A172 (cell line): Measurements from ENCODE around the gene S100P. TPM values are rescaled to one million over a fixed set of nuclear protein-coding genes. Genes with fewer than 3 reads are reported as not detected.
A peak's percentile ranks its signal among the peaks of the same experiment; 100 is the strongest.

Experiments used
- DNase-seq: peaks from one replicate; pipeline ENCODE4 v3.0.0-alpha.2; 2015; ENCODE audit warnings: low spot score
- total RNA-seq: library from RNA; depleted of rRNA; stranded (reverse); fragments of >200 nt; shearing (Covaris generic); gene quantifications from 2 replicates; pipeline ENCODE4 v1.2.3, GENCODE V29; 2014

The S100P gene
- total RNA-seq, 1 experiment from 2014 or later, result not detected

DNA sequence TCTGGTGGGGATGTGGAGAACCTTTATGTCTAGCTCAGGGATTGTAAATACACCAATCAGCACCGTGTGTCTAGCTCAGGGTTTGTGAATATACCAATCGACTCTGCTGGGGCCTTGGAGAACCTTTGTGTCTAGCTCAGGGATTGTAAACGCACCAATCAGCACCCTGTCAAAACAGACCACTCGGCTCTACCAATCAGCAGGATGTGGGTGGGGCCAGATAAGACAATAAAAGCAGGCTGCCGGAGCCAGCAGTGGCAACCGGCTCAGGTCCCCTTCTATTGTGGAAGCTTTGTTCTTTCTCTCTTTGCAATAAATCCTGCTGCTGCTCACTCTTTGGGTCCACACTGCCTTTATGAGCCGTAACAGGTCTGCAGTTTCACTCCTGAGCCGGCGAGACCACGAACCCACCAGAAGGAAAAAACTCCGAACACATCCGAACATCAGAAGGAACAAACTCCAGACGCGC is 20.5 kb upstream of the S100P start:
- peak; percentile 29 for DNase-seq

DNA sequence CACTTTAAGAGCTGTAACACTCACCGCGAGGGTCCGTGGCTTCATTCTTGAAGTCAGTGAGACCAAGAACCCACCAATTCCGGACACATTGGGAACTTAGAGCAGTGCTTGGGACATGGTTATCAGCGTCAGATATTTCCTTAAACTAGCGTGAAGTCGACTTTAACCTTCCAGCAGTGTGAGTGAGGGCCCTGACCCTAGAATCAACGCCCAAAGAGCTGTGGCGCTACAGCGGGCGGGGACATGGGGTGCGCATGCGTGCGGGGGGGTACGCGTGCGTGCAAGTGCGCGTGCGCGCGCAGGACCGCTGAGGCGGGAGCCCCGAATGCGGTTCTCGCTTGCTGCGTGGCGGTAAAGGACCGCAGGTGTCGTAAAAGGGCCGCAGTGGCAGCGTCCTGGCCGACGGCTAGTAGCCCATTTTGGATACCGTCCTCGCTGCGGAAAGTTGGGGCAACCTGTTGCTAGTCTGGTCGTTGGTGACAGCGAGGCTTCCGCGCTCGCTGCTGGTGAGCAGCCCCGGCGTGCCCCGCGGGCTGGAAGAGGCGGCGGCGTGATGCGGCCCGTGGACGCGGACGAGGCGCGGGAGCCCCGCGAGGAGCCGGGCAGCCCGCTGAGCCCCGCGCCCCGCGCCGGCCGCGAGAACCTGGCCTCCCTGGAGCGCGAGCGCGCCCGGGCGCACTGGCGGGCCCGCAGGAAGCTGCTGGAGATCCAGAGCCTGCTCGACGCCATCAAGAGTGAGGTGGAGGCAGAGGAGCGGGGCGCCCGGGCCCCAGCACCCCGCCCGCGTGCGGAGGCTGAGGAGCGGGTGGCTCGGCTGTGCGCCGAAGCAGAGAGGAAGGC is 19.8 kb upstream of the S100P start:
- DNase-seq, result peak; percentile 85

DNA sequence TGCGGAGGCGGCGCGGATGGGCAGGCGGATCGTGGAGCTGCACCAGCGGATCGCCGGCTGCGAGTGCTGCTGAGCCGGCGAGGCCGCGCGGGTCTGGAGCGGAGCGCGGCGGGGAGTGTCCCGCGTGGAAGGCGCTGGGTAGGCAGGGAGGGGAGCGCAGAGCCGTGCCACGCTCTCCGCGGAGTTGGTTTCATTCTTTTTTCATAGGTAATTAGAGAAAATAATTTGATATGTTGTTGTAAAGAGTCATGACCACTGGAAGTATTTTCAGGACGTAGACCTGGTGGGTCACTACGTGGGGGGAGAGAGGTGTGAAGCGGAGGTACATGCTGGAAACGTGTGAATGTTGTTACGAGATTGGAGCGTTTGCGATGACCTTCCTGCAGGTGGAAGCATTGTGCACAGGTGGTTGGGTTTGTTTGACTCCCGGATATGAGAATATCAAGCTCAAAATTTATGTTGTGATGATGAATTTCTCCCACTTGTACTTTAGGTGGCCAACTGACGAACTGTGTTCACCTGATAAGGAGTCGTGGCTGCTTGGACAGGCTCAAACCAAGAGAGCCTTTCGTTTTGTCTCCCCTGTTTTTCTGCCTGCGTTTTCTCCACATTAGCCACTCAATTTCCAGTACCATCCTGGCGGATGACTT is 19.1 kb upstream of the S100P start:
- peak; percentile 54 for DNase-seq

DNA sequence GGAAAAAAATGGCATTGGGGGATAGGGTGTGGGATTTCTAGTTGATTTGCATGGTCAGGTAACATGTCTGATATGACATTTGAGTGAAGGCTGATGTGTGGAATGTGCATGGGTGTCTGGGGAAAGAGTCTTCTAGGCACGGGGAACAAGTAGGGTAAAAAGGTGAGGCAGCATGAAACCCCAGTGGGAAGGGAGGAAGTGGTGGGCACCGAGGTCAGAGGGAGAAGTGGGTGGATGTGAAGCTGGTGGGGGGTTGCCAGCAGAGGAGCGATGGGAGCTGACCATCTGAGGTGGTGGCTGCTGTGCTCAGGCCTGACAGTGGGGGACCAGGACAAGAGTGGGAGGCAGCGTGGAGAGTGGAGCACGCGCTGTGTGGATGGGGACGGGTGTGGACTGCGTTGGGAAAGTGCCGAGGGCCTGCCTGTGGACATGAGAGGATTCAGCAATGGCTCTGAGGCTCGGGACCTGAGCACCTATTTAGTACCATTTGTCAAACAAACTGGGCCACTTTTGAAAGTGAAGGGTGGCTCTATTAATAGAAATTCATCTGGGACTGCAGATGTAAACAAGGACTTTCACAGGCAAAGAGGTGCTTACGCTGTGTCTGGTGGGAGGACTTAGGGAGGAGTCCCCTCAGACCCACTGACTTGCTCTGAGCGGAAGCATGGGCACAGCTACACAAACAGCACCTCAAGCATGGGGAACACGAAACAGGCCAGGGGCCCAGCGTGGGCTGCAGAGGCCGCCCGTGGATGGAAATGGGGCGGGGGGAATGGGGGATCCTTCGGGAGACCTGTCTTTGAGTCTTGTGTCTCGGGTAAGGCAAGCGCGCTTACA is 16.7 kb upstream of the S100P start:
- DNase-seq, result no peak

DNA sequence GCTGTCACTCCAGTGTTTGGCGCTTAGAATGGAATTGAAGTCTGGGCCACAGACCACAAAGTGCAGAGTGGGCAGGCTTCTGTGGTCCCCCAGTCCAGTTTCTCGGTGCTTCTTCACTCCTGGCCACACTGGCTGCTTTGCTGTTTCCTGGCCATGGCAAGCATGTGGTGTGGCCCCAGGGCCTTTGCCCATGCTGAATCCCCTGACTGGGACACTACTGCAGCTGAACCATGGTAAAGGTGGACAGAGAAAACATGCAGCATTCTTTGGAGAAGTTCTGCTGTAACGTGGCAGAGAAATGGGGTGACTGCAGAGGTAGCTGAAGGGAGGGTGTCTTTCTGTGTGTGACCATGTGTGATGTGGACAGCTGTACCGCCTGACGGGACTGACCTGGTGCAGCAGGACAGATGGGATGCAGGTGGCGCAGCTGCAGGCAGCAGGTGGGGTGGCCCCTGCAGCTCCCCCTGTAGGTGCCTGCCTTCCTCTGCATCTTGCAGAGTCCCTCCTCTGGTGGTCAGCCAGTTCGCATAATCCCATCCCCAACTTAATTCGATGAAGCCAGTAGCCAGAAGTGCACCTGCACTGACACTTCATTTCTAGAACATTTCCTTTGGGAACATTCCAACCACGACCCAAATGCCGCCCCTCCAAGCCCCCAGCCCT is 13.2 kb upstream of the S100P start:
- DNase-seq, result no peak

DNA sequence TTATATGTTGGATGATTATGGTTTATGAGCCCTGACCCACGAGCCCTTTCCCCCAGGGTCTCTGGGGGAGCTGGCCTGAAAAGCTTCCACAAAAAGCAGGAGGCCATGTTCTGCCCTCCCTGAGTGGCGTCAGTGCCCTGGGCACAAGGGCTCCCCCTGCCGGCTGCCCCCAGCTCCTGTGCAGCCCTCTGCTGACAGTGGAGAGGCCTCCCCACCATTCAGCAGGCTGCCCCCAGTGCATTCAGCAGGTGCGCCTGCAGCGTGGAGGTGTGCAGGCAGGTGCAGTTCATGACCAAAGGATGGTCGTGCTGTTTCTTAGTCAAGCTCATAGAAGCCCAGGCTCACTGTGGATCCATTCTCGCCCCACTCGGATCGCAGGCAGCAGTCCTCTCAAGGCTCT is 12.5 kb upstream of the S100P start:
- no peak for DNase-seq

DNA sequence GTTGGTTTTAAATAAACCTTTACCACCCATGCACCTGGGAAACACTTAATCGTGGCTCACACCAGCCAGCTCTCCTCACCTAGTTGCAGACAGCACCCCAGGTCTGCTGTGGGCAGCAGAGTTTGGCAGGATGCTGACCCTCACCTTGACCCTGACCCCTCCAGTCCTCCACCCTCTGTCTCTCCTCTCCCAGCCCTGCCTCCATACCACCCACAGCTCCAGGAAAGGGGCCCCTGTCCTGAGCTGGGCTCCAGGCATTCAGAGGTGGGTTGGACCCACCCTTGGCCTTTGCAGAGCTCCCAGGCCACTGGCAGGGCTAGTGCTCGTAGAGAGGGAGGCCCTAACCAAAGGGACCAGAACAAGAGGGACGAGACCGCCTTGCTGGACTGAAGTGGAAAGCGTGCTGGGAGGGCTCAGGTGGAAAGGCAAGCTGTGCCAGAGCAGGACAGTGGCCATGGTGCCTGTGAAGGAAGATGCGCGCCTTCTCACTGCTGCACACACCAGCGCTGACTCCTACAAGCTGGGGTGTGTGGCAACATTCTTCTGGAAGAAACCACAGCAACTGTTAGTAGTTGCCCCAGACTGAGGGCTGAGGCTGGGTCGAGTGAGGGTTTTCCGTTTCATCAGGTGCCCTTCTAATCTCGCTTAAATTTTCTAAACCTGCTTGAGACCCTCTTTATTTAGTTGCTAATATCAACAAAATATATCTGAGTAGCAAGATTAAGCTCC is 10.7 kb upstream of the S100P start:
- DNase-seq, result no peak

DNA sequence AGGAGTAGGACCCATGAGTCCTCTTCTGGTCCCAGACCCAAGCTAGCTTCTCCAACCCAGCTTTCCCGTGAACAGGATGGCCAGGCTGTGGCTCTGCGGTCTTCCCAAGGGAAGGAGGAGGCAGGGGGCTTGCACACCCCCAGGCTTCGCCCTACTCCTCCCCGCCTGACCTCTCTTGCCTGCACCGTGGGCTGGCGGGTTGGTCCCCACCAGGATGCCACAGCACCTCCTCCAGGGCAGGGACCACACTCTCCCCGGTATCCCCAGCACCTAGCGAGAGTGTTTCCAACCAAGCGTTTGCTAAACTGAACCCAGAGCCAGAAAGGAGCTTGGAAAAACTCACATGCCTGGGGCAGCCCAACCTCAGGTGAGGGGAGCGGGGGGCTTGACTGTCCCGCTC is 9.0 kb upstream of the S100P start:
- DNase-seq, result no peak

DNA sequence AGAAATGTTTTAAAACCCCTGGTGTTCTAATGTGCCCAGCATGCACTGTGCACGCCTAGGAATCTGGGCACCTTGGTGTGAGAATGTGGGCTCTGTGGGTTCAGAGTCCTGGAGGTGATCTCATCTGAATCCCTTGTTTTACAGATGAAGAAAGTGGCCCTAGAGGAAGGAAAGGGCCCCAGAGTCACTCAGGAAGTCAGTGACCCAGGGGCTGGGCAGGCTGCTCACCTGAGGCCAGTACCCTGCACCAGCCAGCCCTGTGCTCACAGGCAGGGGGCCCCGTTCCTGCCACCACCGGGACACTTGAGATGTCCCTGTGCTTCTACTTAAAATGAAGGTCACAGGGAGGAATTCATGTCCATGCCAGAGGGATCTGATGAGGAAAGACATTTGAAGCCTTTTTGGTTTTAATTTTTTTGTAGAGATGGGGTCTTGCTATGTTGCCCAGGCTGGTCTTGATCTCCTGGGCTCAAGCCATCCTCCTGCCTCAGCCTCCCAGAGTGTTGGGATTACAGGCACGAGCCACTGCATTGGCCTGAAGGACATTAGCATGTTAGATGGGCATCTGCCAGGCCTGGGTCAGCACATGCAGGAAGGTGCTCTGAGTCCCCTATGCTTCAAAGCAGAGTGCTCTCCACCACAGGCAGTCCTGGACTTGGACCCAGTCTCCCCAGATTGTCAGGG is 7.4 kb upstream of the S100P start:
- DNase-seq, result no peak

DNA sequence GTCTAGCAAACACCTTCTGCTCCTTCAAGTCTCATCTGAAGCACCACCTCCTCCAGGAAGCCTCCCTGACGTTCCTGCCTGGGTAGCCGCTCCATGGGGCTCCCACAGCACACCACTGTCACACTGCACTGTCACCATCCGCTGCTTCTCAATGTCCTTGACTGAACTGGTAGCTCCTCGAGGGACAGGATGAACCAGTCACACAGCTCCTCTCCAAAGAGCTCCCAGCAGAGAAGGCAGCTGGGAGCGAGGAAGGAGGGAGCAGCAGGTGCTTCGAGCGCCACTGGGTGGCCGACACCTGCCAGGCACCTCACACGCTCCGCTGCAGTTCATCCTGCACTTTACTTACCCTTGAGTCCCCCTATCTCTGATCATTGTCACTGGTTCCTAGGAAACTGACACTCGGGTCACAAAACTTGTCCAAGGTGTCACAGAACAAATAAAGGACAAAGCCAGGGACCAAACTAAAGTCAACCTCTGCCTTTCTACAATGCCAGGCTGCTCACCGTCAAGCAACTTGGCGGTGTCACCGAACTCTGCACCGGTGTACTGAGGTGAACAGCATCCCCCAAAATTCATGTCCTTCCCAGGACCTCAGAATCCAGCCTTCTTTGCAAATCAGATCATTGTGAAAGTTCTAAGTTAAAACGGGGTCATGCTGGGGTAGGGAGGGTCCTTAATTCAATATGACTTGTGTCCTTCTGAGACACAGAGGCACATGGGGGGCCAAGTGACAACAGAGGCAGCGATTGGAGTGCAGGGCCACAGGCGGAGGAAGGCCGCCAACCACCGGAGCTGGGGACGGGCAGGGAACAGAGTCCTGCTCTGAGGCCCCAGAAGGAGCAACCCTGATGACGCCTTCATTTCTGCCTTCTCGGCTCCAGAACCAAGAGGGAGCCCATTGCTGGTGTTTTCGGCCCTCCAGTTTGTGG is 5.5 kb upstream of the S100P start:
- no peak for DNase-seq

DNA sequence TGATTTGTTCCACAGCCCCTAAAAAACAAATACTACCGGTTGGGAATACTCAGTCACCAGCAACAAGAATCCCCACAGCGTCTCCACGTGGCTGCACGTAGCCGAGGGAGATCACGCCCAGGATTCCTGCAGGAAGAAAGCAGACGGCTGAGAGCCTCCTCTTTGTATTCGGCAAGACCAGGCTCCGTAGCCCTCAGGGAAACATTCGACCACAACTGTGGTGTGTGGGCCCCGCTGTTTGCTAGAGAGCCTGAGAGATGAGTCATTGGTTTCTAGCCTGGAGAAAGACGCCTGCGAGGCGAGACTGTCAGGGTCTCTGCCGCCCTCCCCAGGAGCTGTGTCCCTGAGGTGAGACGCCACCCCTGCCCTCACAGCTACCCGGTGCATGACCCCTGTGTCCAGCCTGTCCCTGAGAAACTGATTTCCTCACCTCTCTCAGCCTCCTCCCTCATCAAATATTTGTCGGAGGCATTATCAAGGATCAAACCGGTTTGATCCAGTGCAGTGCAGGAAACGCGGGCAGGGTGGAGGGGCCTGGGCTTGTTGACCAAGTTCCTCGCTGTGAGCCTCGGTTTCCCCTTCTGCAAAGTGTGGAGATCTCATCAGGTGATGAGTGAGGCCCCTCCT is 4.7 kb upstream of the S100P start:
- DNase-seq, result peak; percentile 92

DNA sequence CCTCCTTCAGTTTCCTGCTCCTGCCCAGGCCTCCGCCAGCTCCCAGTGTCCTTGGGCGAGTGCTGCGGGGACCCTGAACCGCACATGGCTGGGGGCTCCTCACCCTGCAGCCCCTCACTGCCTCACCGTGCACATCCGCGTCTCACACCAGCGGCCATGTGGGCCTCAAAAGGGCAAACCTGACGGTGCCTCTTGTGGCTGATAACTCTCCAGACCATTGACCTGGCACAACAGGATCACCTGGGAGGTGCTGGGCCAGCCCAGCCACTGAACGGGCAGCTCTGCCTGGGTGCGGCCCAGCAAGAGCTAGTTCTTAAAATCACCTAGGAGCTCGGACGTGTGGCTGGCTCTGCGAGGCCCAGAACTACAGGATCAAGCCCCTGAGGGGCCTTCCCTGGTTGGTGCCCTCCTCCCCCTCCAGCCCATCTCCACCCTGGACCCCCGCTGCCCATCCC is 4.1 kb upstream of the S100P start:
- DNase-seq, result no peak

DNA sequence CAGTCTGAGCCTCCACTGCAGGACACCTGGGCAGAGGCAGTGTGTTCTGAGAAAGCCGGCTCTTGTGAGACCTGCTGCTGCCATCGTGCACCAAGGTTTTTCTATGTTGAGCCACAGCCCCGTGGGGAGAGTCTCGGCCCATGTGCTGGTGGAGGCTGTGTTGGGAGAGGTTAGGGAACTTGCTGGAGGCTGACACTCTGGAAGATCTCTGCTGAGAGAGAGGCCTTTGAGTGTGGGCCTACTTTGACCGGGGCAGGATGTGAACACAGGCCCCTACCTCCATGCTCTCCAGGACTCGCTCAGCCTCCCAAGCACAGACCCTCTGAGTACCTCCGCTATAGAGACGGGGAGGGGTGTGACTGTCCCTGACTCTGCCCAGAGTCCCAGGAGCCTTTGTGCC is 1.3 kb upstream of the S100P start:
- DNase-seq, result no peak

DNA sequence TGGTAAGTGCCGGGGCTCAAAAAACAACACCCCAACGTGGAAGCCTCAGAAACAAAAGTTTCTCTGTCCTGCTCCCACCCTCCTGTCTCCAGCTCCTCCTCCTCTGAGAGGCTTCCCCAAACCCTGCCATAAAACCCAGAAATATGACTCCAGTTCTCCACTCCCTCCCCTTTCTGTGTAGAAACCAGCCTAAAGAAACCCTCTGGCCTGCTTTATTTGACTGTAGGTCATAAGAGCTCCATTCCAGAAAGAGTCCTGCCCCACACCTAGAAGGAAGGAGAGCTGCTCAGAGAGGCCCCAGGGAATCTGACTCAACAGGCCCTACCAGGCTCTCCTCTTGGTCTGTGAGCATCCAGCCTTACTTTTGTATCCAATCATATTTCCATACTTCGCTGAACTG is 872 bp upstream of the S100P start:
- DNase-seq, result no peak

DNA sequence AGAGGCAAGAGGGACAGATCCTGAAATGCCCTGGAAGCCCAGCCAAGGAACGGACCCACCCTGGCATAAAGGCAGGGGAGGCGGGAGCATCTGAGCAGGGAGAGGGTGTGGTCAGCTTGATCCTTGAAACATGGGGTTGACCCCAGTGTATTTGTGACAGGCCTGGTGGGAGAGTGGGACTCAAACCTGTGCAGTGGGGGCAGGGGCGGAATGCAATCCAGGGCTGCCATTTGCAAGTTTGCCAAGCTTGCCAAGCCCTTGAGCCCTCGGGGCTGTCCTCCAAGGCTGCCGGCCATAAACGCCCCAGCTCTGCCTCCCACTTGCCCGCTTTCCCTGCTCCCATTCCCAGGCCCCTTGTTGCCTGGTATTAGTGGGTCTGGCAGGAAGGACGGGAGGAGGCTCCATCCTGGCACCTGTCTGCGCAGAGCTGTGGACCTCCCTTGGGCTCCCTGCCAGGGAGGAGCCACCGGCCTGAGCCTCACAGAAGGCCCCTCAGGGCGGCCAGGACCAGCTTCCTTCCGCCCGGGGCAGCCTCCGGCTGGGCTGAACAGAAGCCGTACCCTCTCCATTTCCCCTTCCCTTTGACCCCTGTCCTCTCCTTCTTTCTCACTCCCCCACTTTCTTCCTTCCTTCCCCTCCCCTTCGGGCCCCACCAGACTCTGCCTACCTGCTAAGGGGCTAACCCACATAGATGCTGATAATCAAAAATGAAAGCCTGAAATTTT is 661 bp downstream of the S100P start:
- DNase-seq, result no peak

DNA sequence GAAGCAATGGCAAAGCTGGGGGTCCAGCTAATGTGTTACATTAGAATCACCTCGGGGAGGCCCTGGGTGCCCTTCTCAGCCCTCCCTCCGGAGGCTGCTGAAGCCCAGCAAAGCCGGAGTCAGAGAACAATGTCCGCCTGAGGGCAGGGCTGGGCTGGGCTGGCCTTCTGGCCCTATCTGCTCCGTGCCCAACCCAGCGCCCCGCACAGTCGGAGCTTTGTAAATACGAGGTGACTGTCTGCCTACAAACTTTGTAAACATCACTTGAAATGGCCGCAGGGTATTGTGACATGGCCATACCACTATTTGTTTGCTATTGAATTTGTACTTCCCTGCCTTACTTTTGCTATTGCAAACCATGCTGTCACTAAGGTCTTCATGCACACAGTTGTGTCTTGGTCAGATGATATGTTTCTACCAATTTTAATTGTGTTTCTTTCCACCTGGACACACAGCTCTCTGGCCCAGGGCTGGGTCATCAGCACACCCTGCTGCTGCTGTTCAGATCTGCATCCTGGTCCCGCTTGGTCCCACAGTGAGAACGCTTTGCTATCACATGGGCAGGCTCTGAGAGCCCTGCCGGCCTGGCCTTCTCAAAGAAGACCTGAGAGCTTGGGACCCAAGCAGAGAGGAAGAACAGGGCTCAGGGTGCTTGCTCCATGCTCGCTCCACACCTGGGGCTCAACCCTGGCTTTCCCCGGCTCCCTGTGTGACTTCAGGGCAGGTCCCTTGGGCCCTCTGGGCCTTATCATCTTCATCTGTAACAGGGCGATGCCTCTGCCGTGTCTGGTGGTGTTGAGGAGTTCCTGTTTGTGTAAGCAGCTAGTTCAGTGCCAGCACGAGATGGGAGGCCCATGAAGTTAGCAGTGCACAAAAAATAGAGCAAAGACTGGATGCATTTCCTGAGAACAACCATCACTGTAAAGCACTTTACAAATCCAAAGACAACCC is 2.3 kb downstream of the S100P start:
- DNase-seq, result no peak

DNA sequence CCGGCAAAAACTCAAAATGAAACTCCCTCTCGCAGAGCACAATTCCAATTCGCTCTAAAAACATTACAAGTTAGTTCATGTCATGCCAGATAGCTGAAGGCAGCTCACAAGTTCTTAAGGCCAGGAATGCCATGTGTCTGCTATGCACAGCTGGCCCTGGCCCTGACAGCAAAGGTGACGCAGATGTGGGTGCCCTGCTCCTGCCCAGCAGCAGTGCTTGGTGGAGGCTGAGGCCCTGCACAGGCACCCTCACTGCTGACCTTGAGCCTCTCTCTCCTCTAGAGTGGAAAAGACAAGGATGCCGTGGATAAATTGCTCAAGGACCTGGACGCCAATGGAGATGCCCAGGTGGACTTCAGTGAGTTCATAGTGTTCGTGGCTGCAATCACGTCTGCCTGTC is 2.9 kb downstream of the S100P start:
- DNase-seq, result no peak
